Measurements from ENCODE around the gene TTI1.
"Not testable (repeated sequence)": the region's sequence is repeated elsewhere in the genome, so short reads cannot be mapped to it uniquely, and the experiment has no call there.

DNA sequence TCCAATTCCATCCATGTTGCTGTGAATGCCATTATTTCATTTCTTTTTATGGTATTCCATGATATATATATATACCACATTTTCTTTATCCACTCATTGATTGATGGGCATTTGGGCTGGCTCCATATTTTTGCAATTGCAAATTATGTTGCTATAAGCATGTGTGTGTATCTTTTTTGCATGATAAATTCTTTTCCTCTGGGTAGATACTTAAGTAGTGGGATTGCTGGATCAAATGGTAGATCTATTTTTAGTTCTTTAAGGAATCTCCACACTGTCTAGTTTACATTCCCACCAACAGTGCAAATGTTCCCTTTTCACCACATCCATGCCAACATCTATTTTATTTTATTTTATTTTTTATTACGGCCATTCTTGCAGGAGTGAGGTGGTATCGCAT is 69.8 kb downstream of the TTI1 start:
- TF ChIP-seq, protein P1, sequence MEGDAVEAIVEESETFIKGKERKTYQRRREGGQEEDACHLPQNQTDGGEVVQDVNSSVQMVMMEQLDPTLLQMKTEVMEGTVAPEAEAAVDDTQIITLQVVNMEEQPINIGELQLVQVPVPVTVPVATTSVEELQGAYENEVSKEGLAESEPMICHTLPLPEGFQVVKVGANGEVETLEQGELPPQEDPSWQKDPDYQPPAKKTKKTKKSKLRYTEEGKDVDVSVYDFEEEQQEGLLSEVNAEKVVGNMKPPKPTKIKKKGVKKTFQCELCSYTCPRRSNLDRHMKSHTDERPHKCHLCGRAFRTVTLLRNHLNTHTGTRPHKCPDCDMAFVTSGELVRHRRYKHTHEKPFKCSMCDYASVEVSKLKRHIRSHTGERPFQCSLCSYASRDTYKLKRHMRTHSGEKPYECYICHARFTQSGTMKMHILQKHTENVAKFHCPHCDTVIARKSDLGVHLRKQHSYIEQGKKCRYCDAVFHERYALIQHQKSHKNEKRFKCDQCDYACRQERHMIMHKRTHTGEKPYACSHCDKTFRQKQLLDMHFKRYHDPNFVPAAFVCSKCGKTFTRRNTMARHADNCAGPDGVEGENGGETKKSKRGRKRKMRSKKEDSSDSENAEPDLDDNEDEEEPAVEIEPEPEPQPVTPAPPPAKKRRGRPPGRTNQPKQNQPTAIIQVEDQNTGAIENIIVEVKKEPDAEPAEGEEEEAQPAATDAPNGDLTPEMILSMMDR (IDR thresholded peaks at IDR 0.05) = not testable (repeated sequence)
- TF ChIP-seq EZH2 (IDR thresholded peaks at IDR 0.05; ENCODE audit: borderline replicate concordance, insufficient read depth, low read depth, low read length, poor library complexity, severe bottlenecking) = not testable (repeated sequence)

Measured in B cell (primary cell).